Kidney (tissue), 14 donors: ENCODE data around the gene XCL2. TPM values are rescaled to one million over a fixed set of nuclear protein-coding genes. Genes with fewer than 3 reads are reported as not detected.

Source experiments
- DNase-seq, 5 donors: peaks; one replicate each; pipeline ENCODE4 v3.0.0-alpha.2; 2013 to 2020
- FAIRE-seq: peaks from 2 replicates; lab custom pipeline; 2012; peaks lifted over from hg19 to GRCh38; lab: Jason Lieb, UNC
- H3K27ac ChIP-seq, 2 donors: one replicate each; pipeline ENCODE4 v1.7.0; 2013; ENCODE audit warnings: low read depth in 2 of 2, low read length in 2 of 2, inconsistent platforms in 1 of 2
- H3K27me3 ChIP-seq: one replicate; pipeline ENCODE4 v1.7.1; 2013; ENCODE audit warnings: low read length, inconsistent platforms; ENCODE audit not compliant: control insufficient read depth, insufficient read depth
- H3K36me3 ChIP-seq, 3 donors: one replicate each; pipeline versions ENCODE4 v1.7.0 to v1.7.1; 2013; ENCODE audit warnings: low read length in 3 of 3, control low read depth in 1 of 3, inconsistent platforms in 1 of 3; ENCODE audit not compliant: insufficient read depth in 3 of 3, control insufficient read depth in 2 of 3
- H3K4me1 ChIP-seq, 3 donors: one replicate each; pipeline versions ENCODE4 v1.7.0 to v1.7.1; 2013; ENCODE audit warnings: low read length in 3 of 3, inconsistent platforms in 1 of 3, low read depth in 1 of 3; ENCODE audit not compliant: control insufficient read depth in 2 of 3, insufficient read depth in 2 of 3
- H3K4me3 ChIP-seq, 3 donors: one replicate each; pipeline versions ENCODE4 v1.7.0 to v1.8.1; 2013; ENCODE audit warnings: low read length in 3 of 3, control low read depth in 1 of 3, inconsistent platforms in 1 of 3
- H3K9ac ChIP-seq, 3 donors: one replicate each; pipeline versions ENCODE4 v1.7.0 to v1.7.1; 2013; ENCODE audit warnings: low read length in 3 of 3, control low read depth in 1 of 3, inconsistent platforms in 1 of 3
- H3K9me3 ChIP-seq, 3 donors: one replicate each; pipeline versions ENCODE4 v1.7.0 to v1.7.1; 2013; ENCODE audit warnings: low read length in 3 of 3, control low read depth in 1 of 3, inconsistent platforms in 1 of 3; ENCODE audit not compliant: control insufficient read depth in 2 of 3, insufficient read depth in 1 of 3
- CTCF ChIP-seq: IDR thresholded peaks from 3 replicates; pipeline ENCODE4 v1.5.1; 2012; ENCODE audit warnings: mild to moderate bottlenecking, moderate library complexity, borderline replicate concordance; ENCODE audit not compliant: insufficient read depth; ENCODE audit errors: extremely low read depth
- intact Hi-C: fragments of 100-400 bp; cut with DNase I; formaldehyde crosslinking; loops from one replicate; pipeline ENCODE4 v1.11.1; 2022
- polyA plus RNA-seq: library from polyadenylated mRNA; stranded (reverse); fragments of 350-450 nt; fragmentation: Illumina TruSeq; extraction: RNeasy Lipid Tissue Mini Kit (QIAGEN cat#74804); gene quantifications from one replicate; pipeline ENCODE4 v1.2.3, GENCODE V29; 2014; ENCODE audit warnings: low read depth, low replicate concordance; ENCODE audit not compliant: insufficient read depth
- total RNA-seq: library from RNA; stranded (reverse); fragmentation: NEBNext Ultra II Directional; extraction: Animal tissue kit (Norgen Biotek cat#: 25700); gene quantifications from one replicate; pipeline ENCODE4 v1.2.1, GENCODE V29; 2021
- donor health status: control.
- donor health status: control.
- donor health status: control.
- donor health status: control.
- donor health status: control.
- donor health status: DM: yes; HTN: yes; CAD: no.
- donor health status: Normal renal cell carcinoma (clear cell type).

Gene XCL2
- total and polyA plus RNA-seq, 2 donors from 2014 or later = 1.6 TPM; not detected in 1

GRCh38 chr1:168560370-168560769 lies 16.6 kb upstream of the XCL2 start:
- Histone ChIP-seq H3K27ac (no peak overlapping the region), H3K36me3 (no peaks in the 10 kb centered on the region), H3K27me3 (no peaks in the 10 kb centered on the region), H3K9me3 (no peaks in the 10 kb centered on the region), H3K4me1 (no peaks in the 10 kb centered on the region), H3K4me3 (no peak overlapping the region), H3K9ac (no peak overlapping the region)
- TF ChIP-seq CTCF = no peak
- intact Hi-C loops = loop anchor here (10.0 kb wide), 1 partner anchor 126 kb away; no protein-coding TSS in a partner anchor
- FAIRE-seq (no peak), DNase-seq (no peak)

- no peaks in the 10 kb centered on the region for H3K4me1 ChIP-seq
- no peaks in the 10 kb centered on the region for H3K9me3 ChIP-seq
- DNase-seq (no peak), FAIRE-seq (no peak)
- no peak overlapping the region for H3K27ac ChIP-seq
- no peaks in the 10 kb centered on the region for H3K36me3 ChIP-seq
- H3K4me3 ChIP-seq = no peak overlapping the region
- no peak for TF ChIP-seq CTCF
- H3K9ac ChIP-seq = no peak overlapping the region
- H3K27me3 ChIP-seq = no peaks in the 10 kb centered on the region
- intact Hi-C loops = no loop called here
Measured at GRCh38 chr1:168556647-168557046, 12.8 kb upstream of the XCL2 start.

- no peak overlapping the region for H3K27ac ChIP-seq
- FAIRE-seq = no peak
Measured at GRCh38 chr1:168555508-168556046, 11.8 kb upstream of the XCL2 start.

More at GRCh38 chr1:168555508-168556046, 11.8 kb upstream of the XCL2 start:
- TF ChIP-seq CTCF = no peak
- Histone ChIP-seq H3K4me3 (no peak overlapping the region), H3K9me3 (no peaks in the 10 kb centered on the region), H3K9ac (no peak overlapping the region), H3K36me3 (no peaks in the 10 kb centered on the region), H3K4me1 (no peaks in the 10 kb centered on the region), H3K27me3 (no peaks in the 10 kb centered on the region)
- intact Hi-C loops = no loop called here
- no peak for DNase-seq
